GM18520 (cell line): Measurements from ENCODE around the gene RNF135.
A peak's percentile ranks its signal among the peaks of the same experiment; 100 is the strongest.
"Not testable (repeated sequence)": the region's sequence is repeated elsewhere in the genome, so short reads cannot be mapped to it uniquely, and the experiment has no call there.

Experiments
- ATAC-seq: cut with Tn5 transposase; IDR thresholded peaks from one replicate; pipeline ENCODE4 v1.9.1; 2021; ENCODE audit not compliant: unreplicated experiment

Gene RNF135, protein sequence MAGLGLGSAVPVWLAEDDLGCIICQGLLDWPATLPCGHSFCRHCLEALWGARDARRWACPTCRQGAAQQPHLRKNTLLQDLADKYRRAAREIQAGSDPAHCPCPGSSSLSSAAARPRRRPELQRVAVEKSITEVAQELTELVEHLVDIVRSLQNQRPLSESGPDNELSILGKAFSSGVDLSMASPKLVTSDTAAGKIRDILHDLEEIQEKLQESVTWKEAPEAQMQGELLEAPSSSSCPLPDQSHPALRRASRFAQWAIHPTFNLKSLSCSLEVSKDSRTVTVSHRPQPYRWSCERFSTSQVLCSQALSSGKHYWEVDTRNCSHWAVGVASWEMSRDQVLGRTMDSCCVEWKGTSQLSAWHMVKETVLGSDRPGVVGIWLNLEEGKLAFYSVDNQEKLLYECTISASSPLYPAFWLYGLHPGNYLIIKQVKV

DNA sequence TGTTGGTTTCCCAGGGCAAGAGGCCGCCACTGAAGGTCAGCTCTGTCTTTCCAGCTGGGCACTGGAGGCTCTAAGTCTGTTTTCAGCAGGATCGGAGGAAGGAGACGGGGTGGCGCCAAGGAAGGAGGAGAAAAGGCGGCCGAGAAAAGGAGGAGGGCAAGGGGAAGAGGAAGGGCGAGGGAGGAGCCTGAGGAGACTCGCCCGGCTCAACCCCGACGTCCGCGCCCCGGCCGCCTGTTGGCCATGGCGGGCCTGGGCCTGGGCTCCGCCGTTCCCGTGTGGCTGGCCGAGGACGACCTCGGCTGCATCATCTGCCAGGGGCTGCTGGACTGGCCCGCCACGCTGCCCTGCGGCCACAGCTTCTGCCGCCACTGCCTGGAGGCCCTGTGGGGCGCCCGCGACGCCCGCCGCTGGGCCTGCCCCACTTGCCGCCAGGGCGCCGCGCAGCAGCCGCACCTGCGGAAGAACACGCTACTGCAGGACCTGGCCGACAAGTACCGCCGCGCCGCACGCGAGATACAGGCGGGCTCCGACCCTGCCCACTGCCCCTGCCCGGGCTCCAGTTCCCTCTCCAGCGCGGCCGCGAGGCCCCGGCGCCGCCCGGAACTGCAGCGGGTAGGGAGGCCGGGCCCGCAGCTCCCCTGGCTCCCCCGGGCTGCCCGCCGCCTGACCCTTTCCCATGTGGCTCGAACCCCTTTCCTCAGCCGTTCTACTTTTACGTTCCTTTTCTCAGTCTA, at the start of gene RNF135:
Gene RNF135 (plus strand): TSS at position 209 of the 737 bp plus-strand sequence. CDS start 35 bp downstream, at position 244.
- ATAC-seq, result peak; percentile 54

GRCh38 chr17:30921544-30922196, 49.2 kb upstream of the RNF135 start, which contains the start of gene ADAP2:
ADAP2 (plus strand) TSS chr17:30921945; CDS start chr17:30922015, 70 bp downstream.
- no peak for ATAC-seq

DNA sequence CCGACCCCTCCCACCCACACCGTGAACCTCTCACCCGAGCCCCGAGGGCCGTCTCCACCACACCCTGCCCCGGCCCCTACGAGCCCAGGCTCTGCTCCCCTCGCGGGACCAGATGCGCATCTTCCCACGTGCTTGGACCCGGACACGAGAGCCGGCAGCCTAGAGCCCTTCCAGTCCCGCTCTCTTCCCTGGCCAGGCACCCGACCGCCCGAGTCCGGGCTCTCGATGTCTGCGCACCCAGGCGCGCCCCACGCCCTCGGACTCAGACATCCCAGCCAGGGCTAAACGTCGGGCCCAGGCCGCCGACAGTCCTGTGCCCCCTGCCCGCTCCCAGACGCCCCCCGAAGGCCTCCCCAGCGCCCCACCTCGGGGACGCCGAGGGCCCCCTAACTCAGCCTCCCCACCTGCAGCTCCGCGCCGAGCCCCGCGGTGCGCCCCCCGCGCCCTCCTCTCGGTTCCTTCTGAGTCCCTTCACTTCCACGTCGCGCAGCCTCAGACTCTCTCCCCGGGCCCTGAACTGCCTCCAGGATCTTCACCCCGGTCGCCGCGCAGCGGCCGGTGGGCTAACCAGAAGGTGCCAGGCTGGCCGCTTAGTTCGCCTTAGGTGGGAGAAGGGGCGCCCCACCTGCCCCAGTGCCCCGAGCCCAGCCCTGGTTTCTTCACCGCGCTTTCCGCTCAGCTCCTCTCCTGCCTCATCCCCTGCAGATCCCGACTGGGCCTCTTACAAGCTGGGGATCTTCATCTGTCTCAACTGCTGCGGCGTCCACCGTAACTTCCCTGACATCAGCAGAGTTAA, 48.4 kb upstream of the RNF135 start:
- ATAC-seq, result no peak

GRCh38 chr17:30924341-30924740, 46.5 kb upstream of the RNF135 start:
- ATAC-seq, result no peak

DNA sequence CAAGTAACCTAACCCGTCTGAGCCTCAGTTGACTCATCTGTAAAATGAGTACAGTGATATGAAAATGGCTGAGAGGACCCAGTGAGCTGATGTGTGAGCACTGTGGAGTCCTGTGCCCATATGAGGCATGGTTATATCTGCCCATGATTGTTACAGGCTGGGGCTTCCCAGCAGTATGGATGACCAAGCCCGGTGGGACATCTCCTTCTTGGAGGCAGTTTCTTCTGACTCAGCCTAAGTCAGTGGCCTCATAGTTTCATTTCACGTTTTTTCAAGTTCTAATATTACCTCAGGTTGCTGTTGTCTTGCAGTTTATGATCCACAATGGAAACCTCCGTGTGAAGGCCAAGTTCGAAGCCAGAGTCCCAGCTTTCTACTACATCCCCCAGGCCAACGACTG, 44.3 kb upstream of the RNF135 start:
- ATAC-seq, result no peak

GRCh38 chr17:30927756-30928155, 43.1 kb upstream of the RNF135 start:
- ATAC-seq, result no peak

DNA sequence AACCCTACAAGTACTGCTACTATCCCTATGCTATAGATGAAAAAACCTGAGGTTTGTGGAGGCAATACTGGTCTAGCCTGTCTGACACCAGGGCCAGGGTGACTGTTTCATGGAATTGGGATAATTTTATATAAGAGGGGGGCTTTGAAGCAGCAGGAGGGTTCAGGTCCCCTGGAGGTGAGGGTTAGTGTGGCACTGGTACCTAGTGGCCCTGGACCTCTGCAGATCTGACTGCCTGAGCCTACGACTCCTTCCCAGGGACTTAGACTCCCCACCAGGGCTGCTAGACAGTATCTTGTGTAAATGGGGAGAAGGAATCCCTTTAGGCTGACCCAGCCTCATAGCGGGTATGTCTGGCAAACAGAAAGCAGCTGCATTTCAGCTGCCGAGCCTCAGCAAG, 42.3 kb upstream of the RNF135 start:
- ATAC-seq, result no peak

- ATAC-seq, result no peak
Measured at GRCh38 chr17:30929081-30929633, 41.7 kb upstream of the RNF135 start.

- not testable (repeated sequence) for ATAC-seq
Measured at GRCh38 chr17:30929861-30930260, 41.0 kb upstream of the RNF135 start.

DNA sequence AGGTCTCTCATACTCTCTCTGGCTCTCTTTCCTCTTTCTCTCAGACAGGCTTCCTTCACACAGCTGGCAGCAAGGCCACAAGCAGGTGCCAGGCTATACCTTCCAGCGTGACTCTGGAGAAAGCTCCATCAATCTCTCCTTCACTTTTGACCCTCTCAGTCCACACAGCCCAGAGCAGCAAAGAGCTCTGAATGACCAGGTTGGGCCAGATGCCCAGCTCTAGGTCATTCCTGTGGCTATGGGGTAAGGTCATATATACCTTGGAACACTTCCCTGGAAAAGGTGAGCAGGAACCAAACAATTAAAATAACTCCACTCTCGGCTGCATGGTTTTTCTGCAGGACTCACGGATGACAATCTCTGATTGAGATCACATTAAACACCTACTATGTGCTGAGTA, 40.3 kb upstream of the RNF135 start:
- ATAC-seq, result no peak

- not testable (repeated sequence) for ATAC-seq
Measured at GRCh38 chr17:30931582-30931981, 39.3 kb upstream of the RNF135 start.

DNA sequence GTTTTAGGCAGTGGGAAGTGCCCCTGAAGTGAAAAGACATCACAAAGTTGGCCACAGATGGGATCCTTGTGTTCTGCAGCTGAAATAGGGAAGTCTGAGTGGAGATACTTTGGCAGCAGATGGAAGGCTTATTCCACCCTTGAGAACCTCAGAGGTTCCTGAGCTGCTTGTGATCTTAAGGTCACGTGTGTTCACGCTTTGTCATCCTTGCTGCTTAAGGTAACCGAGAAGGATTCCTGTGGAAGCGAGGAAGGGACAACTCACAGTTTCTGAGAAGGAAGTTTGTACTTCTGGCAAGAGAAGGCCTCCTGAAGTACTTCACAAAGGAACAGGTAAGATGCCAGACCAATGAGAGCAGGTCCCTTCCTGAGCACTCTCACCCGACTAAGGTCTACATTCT, 36.9 kb upstream of the RNF135 start:
- ATAC-seq, result no peak

GRCh38 chr17:30939051-30939689, 31.7 kb upstream of the RNF135 start:
- no peak for ATAC-seq

- ATAC-seq, result no peak
Measured at GRCh38 chr17:30942308-30943079, 28.3 kb upstream of the RNF135 start.

DNA sequence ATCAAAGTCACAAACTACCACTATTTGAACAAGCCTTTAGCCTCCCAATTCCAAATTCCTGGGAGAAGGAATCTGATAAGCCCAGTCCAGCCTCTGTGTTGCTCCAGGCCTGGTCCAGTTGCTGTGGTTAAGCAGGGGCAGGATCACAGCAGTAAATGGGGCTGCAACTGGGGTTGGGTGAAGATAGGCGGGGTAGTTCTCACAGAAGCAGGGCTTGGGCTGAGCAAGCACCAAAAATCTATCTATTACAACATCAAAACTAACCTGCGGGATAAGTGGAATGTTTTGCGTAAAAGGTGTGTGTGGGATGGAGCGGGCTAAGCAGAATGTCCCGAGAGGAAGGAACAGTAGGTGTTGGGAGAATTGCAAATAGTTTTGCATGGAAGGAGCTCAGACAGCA, 23.0 kb upstream of the RNF135 start:
- ATAC-seq, result no peak

GRCh38 chr17:30950189-30950588, 20.6 kb upstream of the RNF135 start:
- ATAC-seq, result no peak

- ATAC-seq, result no peak
Measured at GRCh38 chr17:30950669-30951399, 20.0 kb upstream of the RNF135 start.

DNA sequence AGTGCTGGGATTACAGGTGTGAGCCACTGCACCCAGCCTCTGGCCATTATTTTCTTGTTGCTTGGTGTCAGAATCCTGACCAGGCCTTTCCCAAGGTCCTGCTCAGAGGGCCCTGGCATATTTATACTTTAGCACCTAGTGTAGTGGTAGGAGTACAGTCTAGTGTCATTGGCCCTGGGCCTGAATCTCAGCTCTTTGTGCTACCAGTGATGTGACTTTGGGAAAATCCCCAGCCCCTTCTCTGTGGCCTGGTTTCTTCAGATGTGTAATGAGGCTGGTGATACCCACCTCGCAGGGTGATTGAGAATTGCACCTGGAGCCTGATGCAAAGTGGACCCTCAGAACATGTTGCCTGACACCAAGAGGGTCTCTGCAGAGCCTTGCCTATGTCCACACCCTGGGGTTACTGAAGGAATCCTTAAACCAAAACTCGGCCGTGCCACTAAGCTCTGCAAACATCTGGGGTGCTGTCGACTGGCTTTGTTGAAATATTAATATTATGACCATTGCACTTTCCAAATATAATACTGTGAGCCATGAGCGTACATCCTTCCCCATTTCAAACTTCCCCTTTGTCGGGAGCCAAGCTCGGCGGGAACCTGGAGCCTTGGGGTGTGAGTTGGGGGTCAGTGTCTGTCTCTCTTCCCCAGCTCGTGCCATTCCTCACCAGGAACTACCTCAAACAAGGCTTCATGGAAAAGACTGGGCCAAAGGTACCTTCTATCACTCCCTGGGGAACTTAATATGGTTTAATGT, 18.0 kb upstream of the RNF135 start:
- ATAC-seq, result no peak
